ENCODE data around the gene TFPI.
"Not testable (repeated sequence)": the region's sequence is repeated elsewhere in the genome, so short reads cannot be mapped to it uniquely, and the experiment has no call there.

TFPI gene

DNA sequence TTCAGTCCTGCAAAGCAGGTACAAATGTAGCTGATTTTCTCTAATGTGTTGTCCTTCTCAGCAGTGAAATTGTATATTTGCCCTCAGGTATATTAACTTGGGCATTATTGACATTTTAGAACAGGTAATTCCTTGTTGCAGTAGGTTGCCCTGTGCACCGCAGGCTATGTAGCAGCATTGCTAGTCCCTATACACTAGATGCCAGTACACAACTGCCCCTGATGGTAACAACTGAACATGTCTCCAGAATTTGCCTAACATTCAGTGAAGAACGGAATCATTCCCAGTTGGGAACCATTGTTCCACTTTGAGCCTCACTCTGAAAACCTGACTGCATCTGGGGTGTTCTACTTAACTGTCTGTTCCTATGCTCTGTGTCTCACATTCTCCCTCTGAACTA lies 23.1 kb upstream of the TFPI start:
- TF ChIP-seq FOXP2 (optimal IDR thresholded peaks at IDR 0.05; ENCODE audit: control extremely low read depth, extremely low read length, insufficient read depth) (no peak), EZH2 (IDR thresholded peaks at IDR 0.05) (no peak), POLR2AphosphoS5 (IDR thresholded peaks at IDR 0.05; ENCODE audit: borderline replicate concordance, low read depth, low read length) (no peak)
- Histone ChIP-seq H3K9me3 (ENCODE audit: low read depth, low read length) (no peaks in the 10 kb centered on the region), H3K36me3 (ENCODE audit: insufficient read depth, low read length) (no peaks in the 10 kb centered on the region), H3K4me3 (no peak overlapping the region), H3K27ac (no peak overlapping the region), H3K9ac (ENCODE audit: insufficient read length) (no peak overlapping the region)
- no peak for DNase-seq (ENCODE audit: low read depth, low spot score)

DNA sequence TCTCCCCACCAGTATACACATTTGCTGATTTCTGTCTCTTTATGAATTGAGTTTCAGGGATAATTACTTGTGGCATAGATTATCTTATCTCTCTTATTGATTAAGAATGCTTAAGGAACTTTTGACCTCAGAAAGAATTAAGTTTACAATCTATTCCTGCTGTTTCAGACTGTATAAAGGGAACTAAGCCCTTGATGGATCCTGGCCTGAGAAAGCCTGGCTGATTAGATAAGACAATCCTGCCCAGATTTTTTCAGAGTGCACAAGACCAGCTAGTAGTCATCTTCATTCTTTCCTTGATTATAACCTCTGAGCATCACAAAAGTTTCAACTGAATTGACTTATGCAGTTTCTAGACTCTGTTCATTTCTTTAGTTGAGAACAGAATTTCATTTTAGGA lies 22.7 kb upstream of the TFPI start:
- TF ChIP-seq FOXP2 (optimal IDR thresholded peaks at IDR 0.05; ENCODE audit: control extremely low read depth, extremely low read length, insufficient read depth): no peak
- TF ChIP-seq POLR2AphosphoS5 (IDR thresholded peaks at IDR 0.05; ENCODE audit: borderline replicate concordance, low read depth, low read length): no peak
- no peak for TF ChIP-seq EZH2 (IDR thresholded peaks at IDR 0.05)
- no peak for DNase-seq (ENCODE audit: low read depth, low spot score)
- no peaks in the 10 kb centered on the region for H3K9me3 ChIP-seq (ENCODE audit: low read depth, low read length)
- no peak overlapping the region for H3K27ac ChIP-seq
- no peaks in the 10 kb centered on the region for H3K36me3 ChIP-seq (ENCODE audit: insufficient read depth, low read length)
- no peak overlapping the region for H3K9ac ChIP-seq (ENCODE audit: insufficient read length)
- no peak overlapping the region for H3K4me3 ChIP-seq

DNA sequence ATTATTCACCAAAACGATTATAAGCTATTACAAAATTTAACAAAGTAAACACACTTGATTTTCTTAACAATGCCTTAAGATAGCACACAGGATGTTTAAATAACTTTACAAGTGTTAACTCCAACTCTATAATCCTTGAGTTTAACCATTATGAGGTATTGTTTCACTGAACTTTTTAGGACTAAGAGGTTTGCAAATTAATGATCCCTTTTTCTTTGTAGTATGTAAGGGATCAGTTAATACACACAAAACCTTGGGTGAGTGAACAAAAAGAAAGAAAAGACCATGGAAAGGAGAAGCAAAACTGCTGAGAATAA lies 21.5 kb upstream of the TFPI start:
- Histone ChIP-seq H3K9ac (ENCODE audit: insufficient read length) (no peak overlapping the region), H3K36me3 (ENCODE audit: insufficient read depth, low read length) (no peaks in the 10 kb centered on the region), H3K4me3 (peak overlapping the region; percentile 45; the same call in 1 of the 2 replicates), H3K27ac (peak overlapping the region; percentile 88), H3K9me3 (ENCODE audit: low read depth, low read length) (no peaks in the 10 kb centered on the region)
- DNase-seq (ENCODE audit: low read depth, low spot score): no peak
- TF ChIP-seq POLR2AphosphoS5 (IDR thresholded peaks at IDR 0.05; ENCODE audit: borderline replicate concordance, low read depth, low read length) (no peak), FOXP2 (optimal IDR thresholded peaks at IDR 0.05; ENCODE audit: control extremely low read depth, extremely low read length, insufficient read depth) (no peak), EZH2 (IDR thresholded peaks at IDR 0.05) (no peak)

DNA sequence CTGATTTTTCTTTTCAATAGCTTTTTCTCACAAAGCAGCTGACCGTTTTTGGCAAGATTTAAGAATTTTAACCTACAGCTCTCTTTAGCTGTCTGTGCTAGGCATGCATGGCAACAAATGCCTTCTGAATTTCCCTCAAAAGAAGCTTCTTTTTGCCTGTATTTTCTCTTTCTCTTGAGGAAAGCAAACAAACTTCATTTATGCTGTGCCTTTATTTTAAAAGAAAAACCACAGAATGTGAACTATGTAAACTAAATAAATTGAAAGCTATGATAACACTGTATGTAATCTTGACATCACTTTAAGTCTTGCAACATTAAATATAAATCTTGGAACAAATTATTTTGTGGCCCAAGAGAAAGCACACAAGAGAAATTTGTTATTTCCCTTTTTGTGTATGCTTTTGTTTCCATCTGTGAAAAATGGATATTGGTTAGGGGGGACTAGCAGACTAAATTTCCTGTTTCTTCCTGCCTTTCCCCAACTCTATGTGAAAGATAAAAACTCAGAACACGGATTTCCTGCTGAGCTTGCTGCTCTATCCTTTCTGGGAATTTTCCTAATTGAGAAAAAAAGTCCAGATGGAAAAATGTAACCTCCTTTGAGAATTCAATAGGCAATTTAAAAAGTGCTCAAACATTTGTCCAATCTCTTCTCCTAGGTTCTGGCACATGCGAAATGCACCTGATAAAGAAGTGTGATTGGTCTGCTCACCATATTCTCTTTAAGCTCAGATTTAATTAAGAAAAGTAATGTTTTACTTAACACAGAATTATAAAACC lies 20.9 kb upstream of the TFPI start:
- DNase-seq (ENCODE audit: low read depth, low spot score): no peak
- Histone ChIP-seq H3K9me3 (ENCODE audit: low read depth, low read length) (no peaks in the 10 kb centered on the region), H3K9ac (ENCODE audit: insufficient read length) (peak overlapping the region; percentile 44), H3K36me3 (ENCODE audit: insufficient read depth, low read length) (no peaks in the 10 kb centered on the region), H3K4me3 (peak overlapping the region; percentile 45), H3K27ac (peak overlapping the region; percentile 88)
- TF ChIP-seq EZH2 (IDR thresholded peaks at IDR 0.05) (no peak), FOXP2 (optimal IDR thresholded peaks at IDR 0.05; ENCODE audit: control extremely low read depth, extremely low read length, insufficient read depth) (no peak)

DNA sequence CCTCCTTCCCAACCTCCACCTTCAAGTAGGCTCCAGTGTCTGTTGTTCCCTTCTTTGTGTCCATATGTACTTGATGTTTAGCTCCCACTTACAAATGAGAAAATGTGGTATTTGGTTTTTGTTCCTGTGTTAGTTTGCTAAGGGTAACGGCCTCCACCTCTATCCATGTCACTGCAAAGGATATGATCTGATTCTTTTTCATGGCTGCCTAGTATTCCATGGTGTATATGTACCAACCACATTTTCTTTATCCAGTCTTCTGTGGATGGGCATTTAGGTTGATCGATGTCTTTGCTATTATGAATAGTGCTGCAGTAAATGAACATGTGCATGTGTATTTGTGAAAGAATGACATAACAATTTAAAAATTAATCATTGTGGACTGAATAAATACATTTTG lies 19.5 kb upstream of the TFPI start:
- H3K9ac ChIP-seq (ENCODE audit: insufficient read length): no peak overlapping the region
- no peaks in the 10 kb centered on the region for H3K9me3 ChIP-seq (ENCODE audit: low read depth, low read length)
- DNase-seq (ENCODE audit: low read depth, low spot score): no peak
- TF ChIP-seq EZH2 (IDR thresholded peaks at IDR 0.05): no peak
- no peak for TF ChIP-seq POLR2AphosphoS5 (IDR thresholded peaks at IDR 0.05; ENCODE audit: borderline replicate concordance, low read depth, low read length)
- no peak for TF ChIP-seq FOXP2 (optimal IDR thresholded peaks at IDR 0.05; ENCODE audit: control extremely low read depth, extremely low read length, insufficient read depth)
- no peak overlapping the region for H3K27ac ChIP-seq
- no peaks in the 10 kb centered on the region for H3K36me3 ChIP-seq (ENCODE audit: insufficient read depth, low read length)
- no peak overlapping the region for H3K4me3 ChIP-seq

DNA sequence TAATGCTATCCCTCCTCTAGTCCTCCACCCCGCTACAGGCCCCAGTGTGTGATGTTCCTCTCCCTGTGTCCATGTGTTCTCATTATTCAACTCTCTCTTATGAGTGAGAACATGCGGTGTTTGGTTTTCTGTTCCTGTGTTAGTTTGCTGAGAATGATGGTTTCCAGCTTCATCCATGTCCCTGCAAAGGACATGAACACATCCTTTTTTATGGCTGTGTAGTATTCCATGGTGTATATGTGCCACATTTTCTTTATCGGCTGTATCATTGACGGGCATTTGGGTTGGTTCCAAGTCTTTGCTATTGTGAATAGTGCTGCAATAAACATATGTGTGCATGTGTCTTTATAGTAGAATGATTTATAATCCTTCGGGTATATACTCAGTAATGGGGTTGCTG lies 17.8 kb upstream of the TFPI start:
- not testable (repeated sequence) for H3K27ac ChIP-seq; H3K9ac ChIP-seq (ENCODE audit: insufficient read length); H3K9me3 ChIP-seq (ENCODE audit: low read depth, low read length); DNase-seq (ENCODE audit: low read depth, low spot score); H3K36me3 ChIP-seq (ENCODE audit: insufficient read depth, low read length); H3K4me3 ChIP-seq

DNA sequence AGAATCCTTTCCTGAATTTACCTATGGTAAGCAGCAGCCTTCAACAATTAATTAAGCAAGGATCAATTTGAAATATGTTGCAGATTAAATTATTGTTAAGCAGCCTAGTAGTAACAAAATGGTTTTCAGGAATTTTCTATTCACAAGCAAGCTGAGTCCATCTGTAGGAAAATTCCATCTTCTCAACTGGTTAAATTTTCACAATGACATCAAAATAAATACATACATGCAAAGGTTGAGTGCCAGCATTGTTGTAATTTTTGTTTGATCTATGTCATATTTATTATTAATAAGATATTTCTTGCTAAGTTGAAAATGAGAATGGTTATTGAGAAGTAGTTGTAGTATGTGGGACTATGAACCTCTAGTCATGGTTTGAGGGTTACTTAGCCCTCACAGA lies 15.3 kb upstream of the TFPI start:
- H3K9ac ChIP-seq (ENCODE audit: insufficient read length): no peak overlapping the region
- no peaks in the 10 kb centered on the region for H3K36me3 ChIP-seq (ENCODE audit: insufficient read depth, low read length)
- no peak for TF ChIP-seq POLR2AphosphoS5 (IDR thresholded peaks at IDR 0.05; ENCODE audit: borderline replicate concordance, low read depth, low read length)
- H3K27ac ChIP-seq: no peak overlapping the region
- H3K4me3 ChIP-seq: no peak overlapping the region
- no peaks in the 10 kb centered on the region for H3K9me3 ChIP-seq (ENCODE audit: low read depth, low read length)
- DNase-seq (ENCODE audit: low read depth, low spot score): no peak

DNA sequence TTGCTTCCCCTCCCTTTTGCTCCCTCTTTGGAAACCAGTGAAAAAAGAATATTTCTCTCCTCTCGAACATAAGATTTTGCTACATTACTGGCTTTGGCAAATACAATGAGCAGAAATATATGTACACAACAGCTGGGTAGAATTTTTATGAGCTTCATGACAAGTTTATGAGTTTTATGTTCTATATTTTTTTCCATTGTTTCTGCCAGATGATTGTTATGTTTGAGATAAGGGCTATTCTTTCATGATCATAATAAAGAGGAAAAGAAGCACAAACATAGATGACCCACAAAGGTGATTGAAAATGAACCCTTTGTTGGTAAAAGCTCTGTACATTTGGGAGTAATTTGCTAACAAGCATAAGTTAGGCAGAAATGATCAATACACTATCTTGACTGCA lies 14.8 kb upstream of the TFPI start:
- Histone ChIP-seq H3K9me3 (ENCODE audit: low read depth, low read length) (no peaks in the 10 kb centered on the region), H3K36me3 (ENCODE audit: insufficient read depth, low read length) (no peaks in the 10 kb centered on the region), H3K27ac (no peak overlapping the region), H3K9ac (ENCODE audit: insufficient read length) (no peak overlapping the region), H3K4me3 (no peak overlapping the region)
- DNase-seq (ENCODE audit: low read depth, low spot score): no peak
- no peak for TF ChIP-seq FOXP2 (optimal IDR thresholded peaks at IDR 0.05; ENCODE audit: control extremely low read depth, extremely low read length, insufficient read depth)
- TF ChIP-seq POLR2AphosphoS5 (IDR thresholded peaks at IDR 0.05; ENCODE audit: borderline replicate concordance, low read depth, low read length): no peak
- no peak for TF ChIP-seq EZH2 (IDR thresholded peaks at IDR 0.05)

DNA sequence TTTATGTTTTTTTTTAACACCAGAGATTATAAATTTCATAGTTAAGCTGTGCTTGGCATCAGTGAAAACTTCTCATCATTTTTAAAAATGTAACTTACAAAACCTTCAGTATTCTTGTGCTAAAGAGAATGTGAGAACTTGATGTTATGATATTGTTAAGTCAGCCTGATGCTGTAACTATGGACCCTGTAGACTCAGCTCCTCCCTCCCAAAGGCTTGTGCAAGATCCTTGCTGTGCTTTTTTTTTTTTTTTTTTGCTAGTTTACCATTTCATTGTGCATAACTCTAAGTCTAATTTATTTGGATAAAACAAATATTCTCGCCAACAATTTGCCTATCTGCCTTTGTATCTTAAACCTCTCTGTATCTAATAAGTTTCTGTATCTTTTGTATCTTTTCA lies 12.9 kb upstream of the TFPI start:
- no peak overlapping the region for H3K27ac ChIP-seq
- TF ChIP-seq FOXP2 (optimal IDR thresholded peaks at IDR 0.05; ENCODE audit: control extremely low read depth, extremely low read length, insufficient read depth): no peak
- TF ChIP-seq POLR2AphosphoS5 (IDR thresholded peaks at IDR 0.05; ENCODE audit: borderline replicate concordance, low read depth, low read length): no peak
- no peak for TF ChIP-seq EZH2 (IDR thresholded peaks at IDR 0.05)
- no peak for DNase-seq (ENCODE audit: low read depth, low spot score)
- no peak overlapping the region for H3K4me3 ChIP-seq
- no peaks in the 10 kb centered on the region for H3K36me3 ChIP-seq (ENCODE audit: insufficient read depth, low read length)
- H3K9ac ChIP-seq (ENCODE audit: insufficient read length): no peak overlapping the region
- no peaks in the 10 kb centered on the region for H3K9me3 ChIP-seq (ENCODE audit: low read depth, low read length)
